HFFc6 (cell line): ENCODE results near the gene SNUPN. TPM values are rescaled to one million over a fixed set of nuclear protein-coding genes. Genes with fewer than 3 reads are reported as not detected.

ENCODE experiments used
- DNase-seq: peaks from one replicate; pipeline ENCODE4 v3.0.0-alpha.2; 2018
- H3K27ac Mint-ChIP-seq: 2 replicates; pipeline ENCODE4 v1.8.0; 2020; ENCODE audit warnings: mild to moderate bottlenecking, mixed read lengths
- H3K27me3 Mint-ChIP-seq: 2 replicates; pipeline ENCODE4 v1.8.0; 2021; ENCODE audit warnings: mild to moderate bottlenecking, moderate library complexity, mixed read lengths; ENCODE audit not compliant: insufficient read depth
- H3K36me3 Mint-ChIP-seq: 2 replicates; pipeline ENCODE4 v1.8.0; 2021; ENCODE audit warnings: low read depth, mixed read lengths
- H3K4me1 Mint-ChIP-seq: 2 replicates; pipeline ENCODE4 v1.8.0; 2020; ENCODE audit warnings: low read depth, mixed read lengths
- H3K4me3 Mint-ChIP-seq: 2 replicates; pipeline ENCODE4 v1.8.0; 2020; ENCODE audit warnings: mild to moderate bottlenecking, moderate library complexity, mixed read lengths
- H3K9me3 Mint-ChIP-seq: 2 replicates; pipeline ENCODE4 v1.8.0; 2020; ENCODE audit warnings: mild to moderate bottlenecking, mixed read lengths
- total RNA-seq, 6 experiments: library from RNA; stranded (reverse); fragmentation: NEBNext Ultra II Directional; extraction: Animal tissue kit (Norgen Biotek cat#: 25700); gene quantifications; 2 replicates in 1 of 6; 3 replicates in 5 of 6; pipeline ENCODE4 v1.2.3, GENCODE V29; 2021
- TF ChIP-seq, protein P1 (sequence below): fragments of 200-600 bp; sonication (generic); IDR thresholded peaks from 2 replicates; pipeline ENCODE4 v1.5.0; 2021; ENCODE audit warnings: antibody characterized with exemption, mild to moderate bottlenecking

The SNUPN gene
- total RNA-seq, 6 experiments from 2014 or later, result 22.5 to 28.4 (median 25.1) TPM

- DNase-seq, result no peak
- no peak overlapping the region for H3K27ac Mint-ChIP-seq
These were observed 16.1 kb upstream of the SNUPN start for GRCh38 chr15:75641603-75642002.

DNA sequence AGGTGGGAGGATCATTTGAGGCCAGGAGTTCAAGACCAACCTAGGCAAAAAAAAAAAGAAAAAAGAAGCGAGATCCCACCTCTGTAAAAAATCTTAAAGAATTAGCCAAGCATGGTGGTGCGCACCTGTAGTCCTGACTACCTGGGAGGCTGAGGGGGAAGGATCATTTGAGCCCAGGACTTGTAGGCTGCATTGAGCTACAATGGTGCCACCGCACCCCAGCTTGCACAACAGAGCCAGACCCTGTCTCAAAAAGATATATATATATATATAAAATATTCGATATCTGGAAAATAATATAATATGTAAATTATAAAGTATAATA, 15.6 kb upstream of the SNUPN start:
- Mint-ChIP-seq H3K27ac (peak overlapping the region; percentile 93), H3K36me3 (peaks cover 7% of the 10 kb centered on the region), H3K4me1 (peaks cover 67% of the 10 kb centered on the region), H3K9me3 (no peaks in the 10 kb centered on the region), H3K4me3 (peak overlapping the region; percentile 89), H3K27me3 (peaks cover 2% of the 10 kb centered on the region; the same call in 1 of the 2 replicates)
- TF ChIP-seq, protein P1, sequence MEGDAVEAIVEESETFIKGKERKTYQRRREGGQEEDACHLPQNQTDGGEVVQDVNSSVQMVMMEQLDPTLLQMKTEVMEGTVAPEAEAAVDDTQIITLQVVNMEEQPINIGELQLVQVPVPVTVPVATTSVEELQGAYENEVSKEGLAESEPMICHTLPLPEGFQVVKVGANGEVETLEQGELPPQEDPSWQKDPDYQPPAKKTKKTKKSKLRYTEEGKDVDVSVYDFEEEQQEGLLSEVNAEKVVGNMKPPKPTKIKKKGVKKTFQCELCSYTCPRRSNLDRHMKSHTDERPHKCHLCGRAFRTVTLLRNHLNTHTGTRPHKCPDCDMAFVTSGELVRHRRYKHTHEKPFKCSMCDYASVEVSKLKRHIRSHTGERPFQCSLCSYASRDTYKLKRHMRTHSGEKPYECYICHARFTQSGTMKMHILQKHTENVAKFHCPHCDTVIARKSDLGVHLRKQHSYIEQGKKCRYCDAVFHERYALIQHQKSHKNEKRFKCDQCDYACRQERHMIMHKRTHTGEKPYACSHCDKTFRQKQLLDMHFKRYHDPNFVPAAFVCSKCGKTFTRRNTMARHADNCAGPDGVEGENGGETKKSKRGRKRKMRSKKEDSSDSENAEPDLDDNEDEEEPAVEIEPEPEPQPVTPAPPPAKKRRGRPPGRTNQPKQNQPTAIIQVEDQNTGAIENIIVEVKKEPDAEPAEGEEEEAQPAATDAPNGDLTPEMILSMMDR, result no peak; the same call in 1 of the 2 replicates
- DNase-seq, result no peak

More at GRCh38 chr15:75641603-75642002, 16.1 kb upstream of the SNUPN start:
- Mint-ChIP-seq H3K9me3 (no peaks in the 10 kb centered on the region), H3K4me1 (peaks cover 72% of the 10 kb centered on the region), H3K36me3 (peaks cover 7% of the 10 kb centered on the region), H3K27me3 (peaks cover 2% of the 10 kb centered on the region; the same call in 1 of the 2 replicates), H3K4me3 (no peak overlapping the region)
- TF ChIP-seq, protein P1, result no peak

DNA sequence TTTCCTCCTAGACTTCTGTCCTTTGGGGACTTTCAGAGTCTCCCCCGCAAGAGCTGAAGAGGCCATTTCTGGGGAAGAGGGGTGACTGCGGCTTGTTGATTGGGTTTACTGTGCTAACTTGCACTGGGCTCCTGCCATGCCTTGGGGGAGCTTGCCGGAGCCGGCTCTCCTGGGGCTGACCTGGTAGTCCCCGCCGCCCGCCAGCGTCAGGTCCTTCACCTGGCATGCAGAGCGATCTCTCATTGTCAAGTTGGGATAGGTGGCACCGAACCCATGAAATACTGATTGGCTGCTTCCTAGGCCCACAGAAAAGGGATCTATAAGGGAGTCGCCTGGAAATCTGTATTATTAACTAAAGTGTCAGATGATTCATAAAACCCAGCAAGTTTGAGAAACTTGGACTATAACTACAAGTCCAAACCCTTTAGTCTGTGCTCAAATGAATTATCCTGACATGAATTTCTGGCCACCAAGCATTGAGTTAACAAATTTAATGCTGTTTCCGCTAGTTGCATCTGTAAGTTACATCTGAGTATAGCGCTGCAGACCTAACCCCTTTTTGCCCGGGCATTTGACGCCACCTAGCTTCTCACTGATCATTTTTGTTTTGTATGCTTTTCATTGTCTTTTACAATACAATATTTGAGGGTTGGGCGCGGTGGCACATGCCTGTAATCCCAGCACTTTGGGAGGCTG, 15.1 kb upstream of the SNUPN start:
- TF ChIP-seq, protein P1, result peak; percentile 59; the same call in 1 of the 2 replicates
- Mint-ChIP-seq H3K9me3 (no peaks in the 10 kb centered on the region), H3K27me3 (peaks cover 2% of the 10 kb centered on the region; the same call in 1 of the 2 replicates), H3K27ac (peak overlapping the region; percentile 93), H3K36me3 (peaks cover 7% of the 10 kb centered on the region), H3K4me1 (peaks cover 64% of the 10 kb centered on the region), H3K4me3 (peak overlapping the region; percentile 89)
- DNase-seq, result no peak

GRCh38 chr15:75639709-75640482, 14.4 kb upstream of the SNUPN start, which contains the start of gene IMP3:
TSS of gene IMP3 (minus strand) at chr15:75640224. CDS start at chr15:75640168, 56 bp downstream.
- TF ChIP-seq, protein P1, result no peak; the same call in 1 of the 2 replicates
- Mint-ChIP-seq H3K4me3 (peak within 1 kb of the TSS; percentile 89), H3K27me3 (peaks cover 2% of the 10 kb centered on the region; the same call in 1 of the 2 replicates), H3K4me1 (peaks cover 60% of the 10 kb centered on the region), H3K9me3 (no peaks in the 10 kb centered on the region), H3K36me3 (peaks cover 7% of the 10 kb centered on the region), H3K27ac (peak within 1 kb of the TSS; percentile 93)
- DNase-seq, result peak; percentile 94

DNA sequence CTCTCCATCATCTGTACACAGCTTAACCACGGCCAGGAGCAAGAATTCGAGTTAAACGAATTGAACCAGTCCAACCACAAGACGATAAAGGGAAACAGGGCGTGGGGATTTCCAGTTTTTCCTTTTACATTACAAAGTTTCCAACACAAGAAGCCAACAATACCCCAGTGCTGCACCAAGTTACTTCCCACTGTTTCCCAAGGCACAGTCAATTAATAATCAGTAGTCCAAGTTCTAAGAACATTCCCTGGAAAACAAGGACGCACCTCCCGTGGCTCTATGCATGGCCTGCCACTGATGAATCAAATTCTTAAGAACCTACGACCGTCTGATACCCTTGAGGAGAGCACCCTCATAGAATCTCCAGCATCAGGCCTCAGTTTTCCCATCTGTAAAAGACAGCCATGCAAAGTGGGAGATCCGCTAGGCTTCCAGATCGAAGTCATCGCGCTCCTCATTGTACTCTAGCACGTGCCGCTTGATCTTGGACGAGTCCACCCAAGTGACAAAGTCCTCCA, 13.7 kb upstream of the SNUPN start:
- DNase-seq, result no peak
- peak overlapping the region; percentile 89 for H3K4me3 Mint-ChIP-seq
- H3K36me3 Mint-ChIP-seq, result peaks cover 7% of the 10 kb centered on the region
- TF ChIP-seq, protein P1, result no peak
- H3K4me1 Mint-ChIP-seq, result peaks cover 54% of the 10 kb centered on the region
- H3K9me3 Mint-ChIP-seq, result no peaks in the 10 kb centered on the region
- peak overlapping the region; percentile 93 for H3K27ac Mint-ChIP-seq
- H3K27me3 Mint-ChIP-seq, result peaks cover under 1% of the 10 kb centered on the region; the same call in 1 of the 2 replicates
